ENCODE measurements around the gene ATG5. TPM values are rescaled to one million over a fixed set of nuclear protein-coding genes. Genes with fewer than 3 reads are reported as not detected.

Gene ATG5
- total RNA-seq, 2 experiments from 2014 or later: 18.8 to 31.1 TPM

GRCh38 chr6:106162921-106163320, 162.6 kb downstream of the ATG5 start:
- H3K79me2 ChIP-seq (ENCODE audit: insufficient read depth, low read depth, low read length): no peaks in the 10 kb centered on the region
- no peaks in the 10 kb centered on the region for H4K20me1 ChIP-seq (ENCODE audit: insufficient read depth, low read length)
- H2AFZ ChIP-seq (ENCODE audit: low read length): peak overlapping the region; percentile 73
- intact Hi-C loops (cut with micrococcal nuclease; ENCODE audit: unreplicated experiment): loop anchor here (1.0 to 10.0 kb wide), 4 partner anchors 18 to 952 kb away; partner anchors contain the start of gene BEND3
- TF ChIP-seq CTCF (conservative IDR thresholded peaks at IDR 0.05; ENCODE audit: low read length): peak; percentile 30
- TF ChIP-seq EZH2phosphoT487 (IDR thresholded peaks at IDR 0.05; ENCODE audit: borderline replicate concordance, low read depth, low read length): no peak
- ChIA-PET CTCF (ENCODE audit: unreplicated experiment) (interaction anchor here (1.1 to 1.8 kb wide), 3 partner anchors 12 to 60 kb away, joined by 3 to 5 read pairs (median 4); no protein-coding TSS in a partner anchor), POLR2A (interaction anchor here (0.6 to 6.2 kb wide), 16 partner anchors 8 to 359 kb away, joined by 3 to 98 read pairs (median 4); no protein-coding TSS in a partner anchor)
- no TSS peak for BruUV-seq (replicated peaks)
- H3K4me3 ChIP-seq (ENCODE audit: low read depth, low read length, poor library complexity, severe bottlenecking): no peak overlapping the region
- peak overlapping the region; percentile 70 for H3K4me2 ChIP-seq (ENCODE audit: low read length)
- H3K36me3 ChIP-seq (ENCODE audit: insufficient read depth, low read length): no peaks in the 10 kb centered on the region
- DNase-seq (ENCODE audit: low spot score): peak; percentile 47
- H3K9me3 ChIP-seq (ENCODE audit: low read length): no peaks in the 10 kb centered on the region
- H3K27ac ChIP-seq (ENCODE audit: low read depth, low read length, poor library complexity, severe bottlenecking): peak overlapping the region; percentile 73
- H3K4me1 ChIP-seq (ENCODE audit: insufficient read depth, low read length, poor library complexity, severe bottlenecking): peaks cover 56% of the 10 kb centered on the region
- no peaks in the 10 kb centered on the region for H3K9me2 ChIP-seq (ENCODE audit: insufficient read depth, low read length)

GRCh38 chr6:106161893-106162292, 163.7 kb downstream of the ATG5 start:
- Histone ChIP-seq H3K4me3 (ENCODE audit: low read depth, low read length, poor library complexity, severe bottlenecking) (no peak overlapping the region), H2AFZ (ENCODE audit: low read length) (no peak overlapping the region), H3K9me3 (ENCODE audit: low read length) (no peaks in the 10 kb centered on the region), H3K27ac (ENCODE audit: low read depth, low read length, poor library complexity, severe bottlenecking) (no peak overlapping the region), H4K20me1 (ENCODE audit: insufficient read depth, low read length) (no peaks in the 10 kb centered on the region), H3K4me1 (ENCODE audit: insufficient read depth, low read length, poor library complexity, severe bottlenecking) (peaks cover 45% of the 10 kb centered on the region), H3K9me2 (ENCODE audit: insufficient read depth, low read length) (no peaks in the 10 kb centered on the region), H3K4me2 (ENCODE audit: low read length) (no peak overlapping the region), H3K36me3 (ENCODE audit: insufficient read depth, low read length) (no peaks in the 10 kb centered on the region), H3K79me2 (ENCODE audit: insufficient read depth, low read depth, low read length) (no peaks in the 10 kb centered on the region)
- POLR2A ChIA-PET: interaction anchor here (0.6 to 6.2 kb wide), 5 partner anchors 8 to 478 kb away, joined by 3 to 98 read pairs (median 5); no protein-coding TSS in a partner anchor
- intact Hi-C loops (cut with micrococcal nuclease; ENCODE audit: unreplicated experiment): loop anchor here (10.0 kb wide), 3 partner anchors 287 to 953 kb away; partner anchors contain the start of gene BEND3
- no peak for TF ChIP-seq CTCF (conservative IDR thresholded peaks at IDR 0.05; ENCODE audit: low read length)
- TF ChIP-seq EZH2phosphoT487 (IDR thresholded peaks at IDR 0.05; ENCODE audit: borderline replicate concordance, low read depth, low read length): no peak
- no peak for DNase-seq (ENCODE audit: low spot score)
- CTCF ChIA-PET (ENCODE audit: unreplicated experiment): interaction anchor here (1.8 kb wide), 1 partner anchor 17 kb away, joined by 5 read pairs; no protein-coding TSS in a partner anchor
- BruUV-seq (replicated peaks): no TSS peak

DNA sequence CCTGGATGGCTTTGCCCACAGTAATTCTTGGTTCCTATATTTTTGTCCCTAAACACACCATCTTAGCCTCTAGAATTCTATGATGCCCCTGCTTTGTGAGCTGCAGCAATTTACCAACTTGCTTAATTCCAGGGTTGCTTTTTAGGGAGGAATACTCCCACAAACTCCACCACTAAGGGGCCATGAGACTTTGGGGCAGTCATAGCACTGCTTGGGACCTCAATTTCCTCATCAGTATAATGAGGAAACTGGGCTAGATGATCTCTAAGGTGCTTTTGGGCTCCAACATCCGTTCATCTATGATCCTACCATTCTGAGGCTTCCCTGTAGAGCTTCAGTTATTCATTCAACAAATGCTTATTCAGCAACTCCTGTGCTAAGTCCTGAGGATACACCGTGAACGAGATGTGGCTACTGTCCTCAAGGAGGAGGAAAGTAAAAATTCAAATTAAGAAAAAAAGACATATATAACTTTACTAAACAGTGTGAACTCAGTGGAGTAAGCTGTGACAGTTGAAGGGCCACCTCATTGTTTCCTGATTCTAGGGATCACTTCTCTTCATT, 164.2 kb downstream of the ATG5 start:
- Histone ChIP-seq H4K20me1 (ENCODE audit: insufficient read depth, low read length) (no peaks in the 10 kb centered on the region), H3K27ac (ENCODE audit: low read depth, low read length, poor library complexity, severe bottlenecking) (no peak overlapping the region), H3K36me3 (ENCODE audit: insufficient read depth, low read length) (no peaks in the 10 kb centered on the region), H3K4me1 (ENCODE audit: insufficient read depth, low read length, poor library complexity, severe bottlenecking) (peaks cover 40% of the 10 kb centered on the region), H3K4me2 (ENCODE audit: low read length) (no peak overlapping the region), H3K4me3 (ENCODE audit: low read depth, low read length, poor library complexity, severe bottlenecking) (no peak overlapping the region), H2AFZ (ENCODE audit: low read length) (no peak overlapping the region), H3K9me3 (ENCODE audit: low read length) (no peaks in the 10 kb centered on the region), H3K9me2 (ENCODE audit: insufficient read depth, low read length) (no peaks in the 10 kb centered on the region), H3K79me2 (ENCODE audit: insufficient read depth, low read depth, low read length) (no peaks in the 10 kb centered on the region)
- TF ChIP-seq EZH2phosphoT487 (IDR thresholded peaks at IDR 0.05; ENCODE audit: borderline replicate concordance, low read depth, low read length): no peak
- TF ChIP-seq CTCF (conservative IDR thresholded peaks at IDR 0.05; ENCODE audit: low read length): no peak
- no TSS peak for BruUV-seq (replicated peaks)
- intact Hi-C loops (cut with micrococcal nuclease; ENCODE audit: unreplicated experiment): loop anchor here (10.0 kb wide), 3 partner anchors 287 to 953 kb away; partner anchors contain the start of gene BEND3
- no peak for DNase-seq (ENCODE audit: low spot score)
- POLR2A ChIA-PET: interaction anchor here (0.6 to 6.2 kb wide), 4 partner anchors 16 to 479 kb away, joined by 3 to 98 read pairs (median 6); no protein-coding TSS in a partner anchor
- CTCF ChIA-PET (ENCODE audit: unreplicated experiment): interaction anchor here (1.8 kb wide), 1 partner anchor 17 kb away, joined by 5 read pairs; no protein-coding TSS in a partner anchor
